ENCODE measurements around the gene GNG11.

GNG11 gene

DNA sequence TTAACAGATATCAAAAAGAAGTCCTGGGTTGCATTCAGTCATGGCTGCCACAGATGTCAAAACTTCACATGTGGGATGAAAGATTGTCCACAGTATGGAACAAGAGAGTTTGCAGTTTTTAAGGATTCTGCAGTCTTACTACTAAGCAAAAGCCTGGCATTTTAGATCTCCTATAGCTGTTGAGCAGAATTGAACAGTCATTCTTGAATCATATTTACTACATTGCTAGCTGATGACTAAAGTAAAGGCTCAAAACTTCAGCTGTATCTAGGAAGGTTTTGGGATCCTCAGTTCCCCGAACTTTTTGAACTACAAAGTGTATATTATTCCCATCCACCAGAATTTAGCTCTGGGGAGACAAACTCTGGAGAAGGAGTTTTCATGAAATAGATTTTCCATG is 51.6 kb downstream of the GNG11 start:
- no peak overlapping the region for H3K27ac ChIP-seq
- TF ChIP-seq, protein P1, sequence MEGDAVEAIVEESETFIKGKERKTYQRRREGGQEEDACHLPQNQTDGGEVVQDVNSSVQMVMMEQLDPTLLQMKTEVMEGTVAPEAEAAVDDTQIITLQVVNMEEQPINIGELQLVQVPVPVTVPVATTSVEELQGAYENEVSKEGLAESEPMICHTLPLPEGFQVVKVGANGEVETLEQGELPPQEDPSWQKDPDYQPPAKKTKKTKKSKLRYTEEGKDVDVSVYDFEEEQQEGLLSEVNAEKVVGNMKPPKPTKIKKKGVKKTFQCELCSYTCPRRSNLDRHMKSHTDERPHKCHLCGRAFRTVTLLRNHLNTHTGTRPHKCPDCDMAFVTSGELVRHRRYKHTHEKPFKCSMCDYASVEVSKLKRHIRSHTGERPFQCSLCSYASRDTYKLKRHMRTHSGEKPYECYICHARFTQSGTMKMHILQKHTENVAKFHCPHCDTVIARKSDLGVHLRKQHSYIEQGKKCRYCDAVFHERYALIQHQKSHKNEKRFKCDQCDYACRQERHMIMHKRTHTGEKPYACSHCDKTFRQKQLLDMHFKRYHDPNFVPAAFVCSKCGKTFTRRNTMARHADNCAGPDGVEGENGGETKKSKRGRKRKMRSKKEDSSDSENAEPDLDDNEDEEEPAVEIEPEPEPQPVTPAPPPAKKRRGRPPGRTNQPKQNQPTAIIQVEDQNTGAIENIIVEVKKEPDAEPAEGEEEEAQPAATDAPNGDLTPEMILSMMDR (conservative IDR thresholded peaks at IDR 0.05) = no peak

DNA sequence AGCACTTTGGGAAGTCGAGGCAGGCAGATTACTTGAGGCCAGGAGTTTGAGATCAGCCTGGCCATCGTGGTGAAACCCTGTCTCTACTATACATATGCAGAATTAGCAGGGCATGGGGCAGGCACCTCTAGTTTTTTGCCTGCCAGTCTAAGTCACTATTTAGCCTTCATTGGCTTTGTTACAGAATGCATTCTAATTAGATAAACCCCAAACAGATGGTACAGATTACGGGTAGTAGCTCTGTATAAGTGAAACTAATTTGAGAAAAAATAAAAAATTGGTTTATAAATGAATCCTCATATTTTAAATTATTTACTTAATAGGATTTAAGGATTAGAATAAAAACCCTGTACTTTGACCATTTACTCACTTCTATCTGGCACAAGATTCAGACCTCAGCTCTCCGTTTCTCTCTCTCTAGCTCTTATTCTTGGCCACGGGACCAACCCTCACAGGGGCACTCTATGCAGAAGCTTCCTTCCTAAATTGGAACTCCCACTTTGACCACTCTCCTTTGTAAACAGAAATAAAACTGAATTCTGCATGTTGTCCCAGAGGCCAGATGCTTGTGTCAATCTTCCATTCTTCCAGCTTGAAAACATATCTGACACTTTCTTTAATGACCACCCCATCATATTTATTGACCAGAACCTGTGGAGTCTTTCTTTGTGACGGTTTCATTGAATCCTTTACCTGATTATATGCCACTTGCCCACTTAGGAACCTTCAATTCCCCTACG is 55.8 kb downstream of the GNG11 start:
- no peak overlapping the region for H3K27ac ChIP-seq
- TF ChIP-seq, protein P1 (conservative IDR thresholded peaks at IDR 0.05) = no peak

Measured in VCaP (cell line).